HG03571 (cell line): ENCODE measurements around the gene EDNRA.

Experiments used
- ATAC-seq: cut with Tn5 transposase; IDR thresholded peaks from one replicate; pipeline ENCODE4 v1.9.1; 2021; ENCODE audit not compliant: unreplicated experiment

Gene EDNRA

DNA sequence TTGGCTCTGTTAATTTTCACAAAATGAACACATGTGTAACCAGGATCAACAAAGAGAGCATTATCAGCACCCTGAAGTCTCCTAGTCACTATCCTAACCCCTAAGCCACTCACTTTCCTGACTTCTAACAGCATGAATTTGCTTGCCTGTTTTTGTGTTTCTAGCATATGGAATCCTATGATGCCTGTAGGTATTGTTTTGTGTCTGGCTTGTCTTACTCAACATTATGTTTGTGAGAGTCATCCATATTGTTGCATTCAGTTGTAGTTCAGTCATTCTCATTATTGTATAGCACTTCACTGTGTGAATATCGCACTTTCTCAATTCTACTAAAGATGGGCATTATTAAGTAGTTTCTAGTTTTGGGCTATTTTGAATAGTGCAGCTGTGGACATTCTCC, 15.6 kb downstream of the EDNRA start:
- ATAC-seq: no peak

DNA sequence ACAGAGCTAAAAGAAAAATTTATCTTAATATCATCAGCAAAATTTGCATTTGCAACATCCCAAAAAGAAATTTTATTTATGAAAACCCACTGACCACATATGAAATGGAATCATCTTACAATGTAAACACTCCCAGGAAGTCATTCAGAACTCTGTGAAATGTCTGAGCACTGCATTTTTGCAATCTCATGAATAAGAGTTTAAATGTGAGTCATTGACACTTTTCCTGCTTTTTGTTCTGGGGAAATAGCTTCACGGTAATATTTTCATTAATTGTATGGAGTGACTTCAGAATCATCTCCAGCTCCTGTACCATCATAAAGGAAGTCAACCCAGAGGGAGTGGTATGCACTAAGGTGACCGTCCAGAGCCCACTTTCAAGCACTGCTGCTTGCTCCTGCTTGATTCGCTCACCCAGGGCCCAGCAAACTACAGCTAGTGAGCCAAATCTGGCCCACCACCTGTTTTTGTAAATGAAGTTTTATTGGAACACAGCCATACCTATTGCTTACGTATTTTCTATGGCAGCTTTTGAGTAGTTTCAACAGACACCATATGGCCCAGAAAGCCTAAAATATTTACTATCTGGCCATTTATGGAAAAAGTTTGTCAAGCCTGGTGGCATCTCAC, 17.2 kb downstream of the EDNRA start:
- no peak for ATAC-seq

DNA sequence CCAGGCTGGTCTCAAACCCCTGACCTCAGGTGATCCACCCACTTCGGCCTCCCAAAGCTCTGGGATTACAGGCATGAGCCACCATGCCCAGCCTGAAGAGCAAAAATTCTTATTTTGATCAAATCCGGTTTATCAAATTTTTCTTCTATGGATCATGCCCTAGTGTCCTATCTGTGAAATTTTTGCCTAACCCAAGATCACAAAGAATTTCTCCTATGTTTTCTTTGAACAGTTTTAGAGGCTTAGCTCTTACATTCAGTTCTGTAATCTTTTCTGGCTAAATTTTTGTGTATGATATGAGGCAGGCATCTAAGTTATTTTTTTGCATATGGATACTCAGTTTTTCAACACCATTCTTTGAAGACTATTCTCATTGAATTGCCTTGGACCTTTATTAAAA, 27.4 kb downstream of the EDNRA start:
- no peak for ATAC-seq

DNA sequence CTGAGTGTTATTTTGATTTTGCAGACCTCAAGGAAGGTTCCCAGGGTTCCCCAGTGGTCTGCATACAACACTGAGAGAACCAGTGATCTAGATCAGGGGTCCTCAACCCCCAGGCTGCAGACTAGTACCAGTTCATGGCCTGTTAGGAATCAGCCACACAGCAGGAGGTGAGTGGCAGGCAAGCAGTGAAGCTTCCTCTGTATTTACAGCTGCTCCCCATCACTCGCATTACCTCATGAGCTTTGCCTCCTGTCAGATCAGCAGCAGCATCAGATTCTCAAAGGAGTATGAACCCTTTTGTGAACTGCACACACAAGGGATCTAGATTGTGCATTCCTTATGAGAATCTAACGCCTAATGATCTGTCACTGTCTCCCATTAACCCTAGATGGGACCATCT, 28.5 kb downstream of the EDNRA start:
- ATAC-seq: no peak

DNA sequence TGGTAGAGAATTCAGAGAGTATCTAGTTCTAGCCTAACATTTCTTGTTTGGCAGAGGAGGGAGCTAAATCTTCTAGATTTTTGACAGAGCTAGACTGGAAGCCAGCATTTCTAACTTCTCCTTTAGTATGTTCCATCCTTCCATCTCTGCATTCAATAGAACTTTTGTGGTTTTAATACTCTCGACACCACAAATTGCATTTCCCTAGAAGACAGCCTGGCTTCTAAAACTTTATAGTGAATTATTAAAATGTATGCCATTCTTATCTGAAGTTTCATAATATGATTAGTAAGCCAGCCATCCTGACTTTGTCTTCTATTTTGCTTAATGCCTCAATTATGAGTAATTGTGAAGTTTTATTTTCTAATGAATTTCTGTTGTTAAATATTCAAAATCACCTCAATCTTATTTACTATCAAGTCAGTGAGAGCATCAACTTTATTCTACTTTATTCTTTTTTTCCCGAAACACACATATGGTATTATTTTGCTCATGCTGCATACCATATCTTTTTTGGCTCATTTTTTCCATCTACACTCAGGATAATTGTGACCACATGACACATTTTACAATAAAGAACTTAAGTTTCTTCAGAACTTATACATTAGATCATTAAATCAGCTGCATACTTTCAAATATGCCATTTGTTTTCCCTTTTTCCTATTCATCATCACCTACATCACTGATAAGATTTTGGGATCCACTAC, 30.2 kb downstream of the EDNRA start:
- ATAC-seq: no peak

DNA sequence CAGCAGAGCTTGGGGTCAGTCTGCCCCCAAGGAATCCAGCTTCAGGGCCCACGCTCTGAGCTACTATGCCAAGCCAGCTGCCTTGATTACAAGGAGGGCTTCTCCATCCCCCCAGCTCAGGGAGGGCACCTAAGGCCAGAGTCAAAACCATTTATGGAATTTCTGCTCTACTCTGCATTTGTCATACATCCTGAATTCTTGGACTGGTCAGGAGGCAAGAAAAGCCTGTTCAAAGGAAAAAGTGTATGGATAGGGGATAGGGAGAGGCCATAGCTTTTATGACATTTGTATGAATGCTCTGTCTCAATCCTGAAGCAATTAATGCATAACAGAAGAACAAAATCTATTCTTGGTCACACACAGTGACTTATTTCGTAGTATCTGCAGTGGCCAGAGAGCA, 32.2 kb downstream of the EDNRA start:
- no peak for ATAC-seq

DNA sequence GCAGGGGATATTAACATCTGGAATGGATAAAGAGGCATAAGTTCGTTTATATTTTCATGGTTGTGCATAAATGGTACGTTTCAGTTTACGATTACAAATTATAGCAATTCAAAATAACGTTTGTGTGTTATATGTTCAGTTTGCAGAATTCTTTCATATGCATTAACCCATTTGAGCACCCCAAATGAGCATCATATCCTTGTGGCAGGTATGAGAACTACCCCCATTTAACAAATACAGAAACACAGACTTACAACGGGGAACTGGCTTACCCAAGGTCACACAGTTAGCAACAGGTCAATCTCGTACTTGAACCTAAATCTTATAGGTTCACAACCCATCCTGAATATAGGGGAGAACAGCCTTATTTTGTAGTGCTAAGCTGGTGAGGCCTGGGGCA, 33.1 kb downstream of the EDNRA start:
- no peak for ATAC-seq

DNA sequence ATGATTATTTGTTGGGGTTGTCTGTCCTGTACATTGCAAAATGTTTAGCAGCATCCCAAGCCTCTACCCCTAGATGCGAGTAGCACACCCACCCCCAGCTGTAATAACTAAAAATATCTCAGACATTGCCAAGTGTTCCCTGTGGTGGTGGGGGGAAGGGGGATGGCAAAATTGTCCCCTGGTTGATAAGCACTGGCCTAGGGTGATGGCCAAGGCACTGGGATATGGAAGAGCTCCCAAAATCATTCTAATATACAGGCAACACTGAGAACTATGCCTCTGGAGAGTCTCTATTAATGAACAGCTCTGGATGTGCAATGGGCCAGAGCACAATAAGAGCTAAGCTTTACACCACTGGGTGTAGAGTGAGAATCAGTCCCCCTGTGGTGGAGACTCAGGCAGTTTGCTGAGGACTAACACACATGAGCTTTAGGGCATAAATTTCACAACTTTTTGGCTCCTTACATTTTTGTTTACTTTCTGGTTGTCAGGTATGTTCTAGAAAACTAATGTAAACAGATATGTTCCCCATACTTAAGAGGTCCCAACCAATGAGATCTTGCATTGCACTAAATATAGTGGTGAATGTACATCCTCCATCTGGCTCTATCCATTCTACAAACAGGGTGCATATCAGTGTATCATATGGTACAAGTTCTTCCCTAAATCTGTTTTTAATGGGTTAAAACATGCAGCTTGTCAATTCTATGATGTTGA, 34.5 kb downstream of the EDNRA start:
- no peak for ATAC-seq

DNA sequence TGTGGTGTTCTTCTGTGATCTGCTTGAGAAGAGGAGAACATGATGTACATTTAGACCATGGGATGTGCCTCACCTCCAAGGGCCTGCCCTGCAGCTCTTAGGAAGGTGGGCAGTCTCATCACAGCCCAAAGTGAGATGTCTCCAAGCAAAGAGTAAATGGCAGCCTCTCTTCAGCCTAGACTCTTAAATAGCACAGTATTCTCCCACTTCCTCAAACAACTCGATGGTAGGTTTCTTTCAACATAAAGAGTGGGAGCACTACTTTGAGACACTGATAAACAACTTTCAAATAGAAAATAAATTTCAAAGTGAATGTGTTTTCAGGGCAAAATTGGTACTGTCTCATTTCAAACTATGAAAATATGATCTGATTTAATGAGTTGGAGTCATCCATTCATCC, 35.2 kb downstream of the EDNRA start:
- ATAC-seq: no peak

DNA sequence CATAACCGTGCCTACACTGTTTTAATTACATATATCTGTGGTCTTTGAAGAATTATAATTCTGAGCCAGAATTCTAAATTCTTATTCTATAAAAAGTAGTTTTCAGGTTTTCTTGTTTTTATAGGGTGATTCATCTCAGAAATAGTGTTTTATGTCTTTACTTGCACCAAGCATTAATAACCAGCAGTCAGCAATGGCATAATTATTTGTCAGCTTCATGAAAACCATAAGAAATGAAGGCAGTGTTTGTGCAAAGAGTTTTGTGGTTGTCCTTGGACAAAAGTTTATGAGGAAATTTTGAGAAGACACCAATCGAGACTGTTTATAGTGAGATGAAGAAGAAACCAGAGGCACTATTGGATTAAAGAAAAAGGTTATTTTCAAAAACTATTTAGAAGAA, 37.2 kb downstream of the EDNRA start:
- no peak for ATAC-seq

DNA sequence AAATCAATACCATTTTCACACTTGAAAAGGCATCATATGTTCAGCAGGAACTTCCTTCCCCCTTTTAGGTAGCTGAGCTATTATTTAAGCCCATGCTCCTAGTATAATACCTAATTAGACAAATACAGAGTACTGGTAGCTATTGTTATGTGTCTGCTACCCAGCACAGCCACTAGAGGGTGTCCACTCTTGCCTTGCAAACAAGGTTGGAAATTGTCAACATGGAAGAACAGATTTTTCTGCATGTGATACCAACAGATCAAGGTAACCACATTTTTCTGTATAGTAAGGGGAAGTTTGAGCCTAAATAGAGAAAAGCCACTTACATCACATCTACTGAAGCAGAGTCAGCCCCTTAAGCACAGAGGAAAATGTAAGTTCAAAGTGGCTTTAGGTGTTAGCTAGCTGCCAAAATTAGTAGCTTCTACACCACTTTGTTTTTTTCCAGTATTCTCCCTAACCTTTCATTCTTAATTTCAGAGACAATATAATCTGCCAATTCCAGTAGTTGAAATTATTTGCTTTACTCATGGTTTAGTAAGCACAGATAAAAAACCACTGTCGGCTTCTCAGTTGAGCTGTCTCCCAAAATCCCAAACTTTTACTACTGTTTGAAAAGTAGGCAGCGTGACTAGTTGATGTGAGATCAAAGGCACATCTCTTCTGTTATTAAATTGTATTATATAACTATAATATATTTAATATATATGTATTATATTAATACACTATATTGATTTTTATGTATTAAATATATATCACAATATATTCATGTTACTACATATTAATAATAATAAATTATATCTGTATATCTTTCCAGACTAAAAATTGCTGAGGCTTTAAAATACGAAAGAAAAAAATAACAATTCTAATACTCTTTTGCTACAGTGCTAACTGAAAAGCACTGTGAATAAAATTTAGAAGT, 38.2 kb downstream of the EDNRA start:
- ATAC-seq: peak; percentile 85

DNA sequence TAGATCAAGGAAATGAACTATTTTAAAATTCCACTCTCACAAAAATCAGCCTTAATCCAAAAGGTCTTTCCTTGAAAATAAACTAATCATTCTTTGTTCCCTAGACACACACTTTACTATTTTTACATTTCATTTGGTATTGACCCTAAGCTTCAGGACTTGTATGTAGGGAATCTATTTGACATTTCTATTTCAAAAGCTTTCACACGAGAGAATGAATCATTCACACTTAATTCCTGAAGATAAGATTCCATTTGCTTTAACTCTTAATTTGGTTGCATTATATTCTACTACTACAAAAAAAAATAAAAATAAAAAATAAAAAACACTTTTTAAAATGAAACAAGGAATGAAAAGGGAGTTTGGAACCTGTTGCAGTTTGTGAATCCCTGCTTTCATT, 43.7 kb downstream of the EDNRA start:
- ATAC-seq: no peak

DNA sequence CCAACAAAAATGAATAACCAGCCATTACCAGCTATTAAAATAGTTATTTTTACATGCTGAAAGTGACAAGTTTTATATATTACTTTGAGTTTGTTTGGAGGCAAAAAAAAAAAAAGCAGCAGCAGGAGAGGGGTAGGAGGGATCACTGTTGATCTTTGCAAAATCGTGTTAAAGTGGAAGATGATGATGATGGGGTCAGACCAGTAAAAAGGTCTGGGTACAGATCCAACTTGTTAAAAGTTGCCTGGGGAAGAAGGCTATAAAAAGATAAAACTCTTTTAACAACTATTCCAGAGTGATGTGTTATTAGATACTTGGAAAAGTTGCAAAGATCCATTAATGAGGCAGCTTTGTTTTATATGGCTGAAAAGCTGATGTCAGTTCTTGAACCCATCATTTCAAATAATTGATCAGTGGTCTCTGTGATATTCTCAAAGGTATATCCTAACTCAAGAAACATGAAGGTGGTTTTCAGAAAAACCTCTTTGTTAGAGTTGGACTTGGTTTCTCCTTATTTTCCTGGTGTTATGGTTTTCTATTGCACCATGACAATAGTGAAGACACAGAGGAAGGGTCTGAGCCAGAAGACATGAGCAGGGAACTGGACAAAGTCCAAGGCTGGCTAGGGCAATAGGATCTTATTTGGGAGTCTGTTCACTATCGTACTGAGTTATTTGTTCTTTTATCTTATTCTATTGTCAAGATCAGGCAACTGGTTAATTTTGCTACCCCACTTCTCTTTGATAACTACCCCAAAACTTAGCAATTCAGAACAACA, 44.8 kb downstream of the EDNRA start:
- no peak for ATAC-seq

DNA sequence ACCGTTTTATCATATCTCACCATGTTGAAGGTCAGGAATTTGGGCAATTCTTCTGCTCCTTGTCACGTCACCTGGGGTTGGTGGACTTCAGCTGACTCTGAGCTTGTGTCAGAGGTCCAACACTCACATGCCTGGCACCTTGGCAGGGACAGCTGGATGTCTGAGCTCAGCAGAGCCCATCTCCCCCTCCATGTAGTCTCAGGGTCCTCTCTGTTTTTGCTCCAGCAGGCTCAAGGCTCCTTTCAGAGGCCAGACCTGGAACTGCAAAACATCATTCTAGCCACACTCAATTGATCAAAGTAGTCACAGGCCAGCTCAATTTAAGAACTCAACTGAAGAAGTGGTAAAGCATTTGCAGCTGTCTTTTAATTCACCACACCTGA, 45.4 kb downstream of the EDNRA start:
- ATAC-seq: no peak

DNA sequence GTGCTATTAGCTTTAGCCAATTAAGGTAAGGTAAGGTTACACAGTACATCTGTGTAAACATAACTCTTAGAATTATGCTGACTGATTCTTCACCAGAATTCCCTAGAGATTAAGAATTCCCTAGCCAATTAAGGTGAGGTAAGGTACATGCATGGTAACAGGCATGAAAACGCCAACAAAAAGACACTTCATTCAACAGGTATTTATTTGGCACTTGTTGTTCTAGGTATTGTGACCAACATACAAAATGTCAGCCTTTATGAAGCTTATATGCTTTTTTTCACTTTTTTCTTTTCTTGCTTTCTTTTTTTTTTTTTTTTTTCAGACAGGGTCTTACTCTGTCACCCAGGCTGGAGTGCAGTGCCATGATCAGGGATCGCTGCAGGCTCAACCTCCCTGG, 47.2 kb downstream of the EDNRA start:
- no peak for ATAC-seq

DNA sequence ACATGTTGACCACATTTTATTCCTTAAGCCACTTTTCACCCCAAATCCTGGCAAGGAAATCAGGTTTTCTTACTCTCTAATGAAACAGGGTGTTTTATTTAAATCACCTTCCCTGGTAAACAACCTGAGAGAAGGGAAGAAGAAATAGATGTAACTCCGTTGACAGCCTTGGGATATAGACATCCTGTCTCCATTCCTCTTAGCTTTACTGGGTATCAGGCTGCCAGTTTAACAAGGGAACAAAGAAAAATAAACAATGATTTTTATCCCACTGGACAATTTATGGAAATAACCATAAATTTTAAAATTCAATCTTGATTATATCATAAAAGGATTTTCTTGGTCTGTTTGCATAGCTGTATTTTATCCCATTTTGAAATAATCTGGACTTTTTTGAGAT, 49.2 kb downstream of the EDNRA start:
- no peak for ATAC-seq

DNA sequence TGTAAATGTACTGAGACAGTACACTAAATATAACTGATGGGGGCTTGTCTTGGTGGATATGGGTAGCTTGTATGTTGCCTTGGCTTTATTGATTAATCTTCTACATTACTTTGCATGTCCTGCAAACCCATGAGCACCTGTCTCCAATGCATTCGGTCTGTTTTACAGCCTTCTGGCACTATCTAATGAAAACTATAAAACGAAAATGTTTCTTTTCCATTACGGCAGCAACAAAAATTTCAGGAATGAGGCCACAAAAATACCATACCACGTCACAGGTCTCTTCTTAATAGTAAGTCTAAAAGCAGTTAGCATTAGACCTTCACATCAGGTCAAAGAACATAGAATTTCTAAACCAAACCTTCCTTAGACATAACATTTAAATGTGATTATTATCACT, 49.8 kb downstream of the EDNRA start:
- ATAC-seq: no peak

DNA sequence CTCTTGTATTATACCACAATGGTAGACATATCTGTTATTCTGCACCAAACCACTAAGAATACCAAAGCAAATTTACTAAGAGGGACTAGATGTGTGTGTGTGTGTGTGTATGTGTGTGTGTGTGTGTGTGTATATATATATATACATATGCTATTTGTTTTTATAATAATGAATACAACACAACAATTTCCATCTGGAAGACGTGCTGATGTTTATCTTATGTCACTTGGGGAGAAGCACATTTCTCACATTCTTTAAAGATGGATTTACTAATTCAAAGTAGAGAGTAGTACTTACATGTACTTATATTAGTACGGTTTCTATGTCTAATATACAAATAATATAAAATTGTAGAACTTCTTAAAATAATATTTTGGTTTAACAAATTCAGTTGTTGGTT, 52.0 kb downstream of the EDNRA start:
- no peak for ATAC-seq

DNA sequence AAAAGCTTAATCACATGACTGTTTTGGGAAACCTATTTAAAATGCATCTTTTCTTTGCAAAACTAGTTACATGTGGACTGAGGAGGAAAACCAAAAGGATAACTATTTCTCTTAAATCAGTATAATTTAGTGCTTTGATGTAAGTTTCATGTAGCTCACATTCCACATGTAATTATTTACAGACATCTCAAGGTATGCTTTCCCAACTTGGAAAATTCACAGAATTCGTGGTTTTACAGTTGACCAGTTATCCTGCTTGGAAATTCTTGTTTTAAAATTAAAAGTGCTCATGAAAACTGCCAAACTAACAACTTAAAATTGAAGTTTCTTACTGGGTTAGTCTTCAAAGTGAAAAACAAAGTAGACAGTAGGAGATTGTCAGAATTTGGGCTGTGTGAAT, 52.4 kb downstream of the EDNRA start:
- ATAC-seq: no peak

DNA sequence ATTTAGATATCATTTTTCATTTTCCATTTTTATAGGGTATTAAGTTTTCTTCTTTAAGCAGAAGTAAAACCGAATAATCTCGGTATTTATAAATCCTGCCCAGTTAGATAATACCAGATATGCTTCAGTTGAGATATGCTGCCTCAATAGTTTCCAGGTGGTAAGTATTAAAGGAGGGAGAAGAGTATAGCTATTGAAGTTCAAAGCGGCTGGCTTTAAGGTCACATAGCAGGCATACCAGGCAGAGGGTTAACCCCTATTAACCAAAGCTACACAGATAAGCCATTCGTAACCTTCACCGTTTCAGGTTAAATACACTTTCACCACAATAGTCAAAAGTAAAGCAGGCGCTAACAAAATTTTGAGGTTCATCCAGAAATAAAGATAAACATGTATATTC, 54.2 kb downstream of the EDNRA start:
- no peak for ATAC-seq

DNA sequence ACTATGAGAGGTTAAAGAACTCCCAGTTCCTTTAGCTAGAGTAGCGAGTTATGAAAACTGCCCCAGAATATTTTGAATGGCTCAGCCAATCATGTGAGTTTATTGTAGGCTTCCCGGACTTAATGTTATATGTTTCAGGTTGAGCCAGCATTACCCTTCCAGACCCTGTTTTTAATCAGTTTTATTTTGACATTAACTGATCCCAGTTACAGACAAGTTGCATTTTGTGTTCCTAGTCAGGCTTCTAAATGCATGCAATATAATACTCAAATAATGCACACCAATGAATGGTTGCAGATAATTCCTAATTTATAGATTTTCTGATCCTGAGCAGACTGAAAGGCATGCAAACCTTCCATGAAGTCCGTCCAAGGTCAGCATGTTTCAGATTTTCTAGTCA, 57.8 kb downstream of the EDNRA start:
- ATAC-seq: no peak
